Hematopoietic multipotent progenitor cell treated with erythropoietin and hydrocortisone succinate and interleukin-3 and kit ligand, for 4 days (in vitro differentiated cells): Measurements from ENCODE around the gene C2CD5.
"Not testable (repeated sequence)": the region's sequence is repeated elsewhere in the genome, so short reads cannot be mapped to it uniquely, and the experiment has no call there.

Source experiments
- DNase-seq: peaks from one replicate; pipeline ENCODE4 v3.0.0-alpha.2; 2015

C2CD5 gene

GRCh38 chr12:22536346-22536945 lies 7.9 kb downstream of the C2CD5 start:
- no peak for DNase-seq

GRCh38 chr12:22535478-22535877 lies 8.9 kb downstream of the C2CD5 start:
- no peak for DNase-seq

- no peak for DNase-seq
These were observed 9.3 kb downstream of the C2CD5 start for GRCh38 chr12:22535038-22535437.

- no peak for DNase-seq
These were observed 11.2 kb downstream of the C2CD5 start for GRCh38 chr12:22533155-22533554.

GRCh38 chr12:22532317-22532716 lies 12.0 kb downstream of the C2CD5 start:
- no peak for DNase-seq

- DNase-seq = no peak
These were observed 13.1 kb downstream of the C2CD5 start for GRCh38 chr12:22531205-22531604.

GRCh38 chr12:22529281-22530060 lies 14.9 kb downstream of the C2CD5 start:
- DNase-seq = peak; percentile 78

GRCh38 chr12:22527999-22528398 lies 16.3 kb downstream of the C2CD5 start:
- DNase-seq = no peak

GRCh38 chr12:22526836-22527235 lies 17.5 kb downstream of the C2CD5 start:
- DNase-seq = no peak

GRCh38 chr12:22525426-22525825 lies 18.9 kb downstream of the C2CD5 start:
- no peak for DNase-seq

GRCh38 chr12:22518998-22519397 lies 25.3 kb downstream of the C2CD5 start:
- DNase-seq = no peak

- DNase-seq = no peak
These were observed 26.2 kb downstream of the C2CD5 start for GRCh38 chr12:22518060-22518719.

GRCh38 chr12:22514875-22515274 lies 29.5 kb downstream of the C2CD5 start:
- DNase-seq = no peak

- no peak for DNase-seq
These were observed 38.5 kb downstream of the C2CD5 start for GRCh38 chr12:22505826-22506225.

- DNase-seq = no peak
These were observed 44.2 kb downstream of the C2CD5 start for GRCh38 chr12:22500100-22500499.

GRCh38 chr12:22499445-22499844 lies 44.9 kb downstream of the C2CD5 start:
- DNase-seq = no peak

GRCh38 chr12:22494319-22494718 lies 50.0 kb downstream of the C2CD5 start:
- DNase-seq = no peak

GRCh38 chr12:22491034-22491433 lies 53.3 kb downstream of the C2CD5 start:
- DNase-seq = no peak

GRCh38 chr12:22488478-22488877 lies 55.9 kb downstream of the C2CD5 start:
- DNase-seq = no peak

- DNase-seq = not testable (repeated sequence)
These were observed 56.7 kb downstream of the C2CD5 start for GRCh38 chr12:22487683-22488082.

GRCh38 chr12:22481547-22482104 lies 62.7 kb downstream of the C2CD5 start:
- DNase-seq = no peak

- DNase-seq = not testable (repeated sequence)
These were observed 63.5 kb downstream of the C2CD5 start for GRCh38 chr12:22480814-22481213.

- no peak for DNase-seq
These were observed 64.3 kb downstream of the C2CD5 start for GRCh38 chr12:22480016-22480415.

GRCh38 chr12:22477894-22478287 lies 66.5 kb downstream of the C2CD5 start:
- no peak for DNase-seq
